Ureter (tissue), 1 donor: ENCODE measurements around the gene DPH5. TPM values are rescaled to one million over a fixed set of nuclear protein-coding genes. Genes with fewer than 3 reads are reported as not detected.
"Not testable (repeated sequence)": the region's sequence is repeated elsewhere in the genome, so short reads cannot be mapped to it uniquely, and the experiment has no call there.

Source experiments
- DNase-seq: peaks from one replicate; pipeline ENCODE4 v3.0.0-alpha.2; 2020; ENCODE audit warnings: low spot score
- total RNA-seq: library from RNA; stranded (reverse); gene quantifications from one replicate; pipeline ENCODE4 v1.2.4, GENCODE V29; 2023
- donor health status: DM: yes; HTN: yes; CAD: no.

DPH5 gene
- total RNA-seq, 1 donor from 2014 or later: 31.7 TPM

DNA sequence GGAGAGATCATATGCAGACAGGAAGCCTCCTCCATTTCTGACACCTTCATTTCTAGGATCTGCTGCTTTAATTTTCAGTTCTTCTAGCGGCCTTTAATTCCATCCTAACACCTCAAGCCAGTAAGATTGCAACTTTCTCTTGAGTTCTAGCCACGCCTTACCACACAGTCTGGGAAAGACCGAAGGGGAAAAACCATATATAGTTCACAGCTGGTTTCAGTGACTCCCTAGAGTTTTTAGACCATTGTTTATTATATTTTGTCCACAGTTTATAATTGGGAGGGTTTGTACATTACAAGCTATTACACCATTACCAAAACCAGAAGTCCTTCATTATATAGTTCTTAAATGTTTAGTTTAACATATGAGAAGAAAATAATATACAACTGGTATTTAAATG, 37.5 kb downstream of the DPH5 start:
- no peak for DNase-seq

DNA sequence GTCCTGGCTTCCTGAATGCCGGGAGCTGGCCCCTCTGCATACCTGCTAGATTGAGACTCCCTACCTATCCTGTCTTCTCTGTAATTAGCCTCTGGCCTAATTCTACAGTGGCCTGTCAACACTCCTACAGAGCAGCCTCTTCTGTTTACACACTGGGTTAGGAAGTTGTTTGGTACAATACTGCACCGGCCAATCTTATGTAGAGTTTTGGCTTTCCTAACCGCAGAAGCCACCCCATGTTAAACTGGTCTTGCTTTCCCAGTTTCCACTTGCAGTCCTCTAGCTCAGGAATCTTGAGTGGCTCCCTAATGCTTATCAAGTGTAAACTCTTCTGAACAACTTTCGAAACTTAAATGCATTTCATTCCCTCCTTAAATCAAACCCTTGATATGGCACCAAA, 42.8 kb downstream of the DPH5 start:
- no peak for DNase-seq

DNA sequence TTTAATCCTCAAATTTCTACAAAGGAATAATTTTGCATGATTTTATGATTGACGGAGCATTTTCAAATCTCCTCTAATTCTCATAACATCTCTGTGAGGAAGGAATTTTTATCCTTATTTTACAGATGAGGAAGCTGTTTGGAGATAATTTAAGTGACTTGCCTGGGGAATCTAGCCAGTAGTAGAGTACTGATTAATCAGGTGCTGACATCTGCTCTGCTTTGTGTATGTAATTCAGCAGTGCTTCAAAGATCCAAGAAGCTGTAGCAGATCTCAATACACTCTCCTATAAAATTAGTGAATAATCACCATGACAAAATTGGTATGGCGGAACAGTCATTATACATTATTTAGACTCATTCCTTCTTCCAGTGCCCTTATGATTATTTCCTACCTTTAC, 46.0 kb downstream of the DPH5 start:
- no peak for DNase-seq

DNA sequence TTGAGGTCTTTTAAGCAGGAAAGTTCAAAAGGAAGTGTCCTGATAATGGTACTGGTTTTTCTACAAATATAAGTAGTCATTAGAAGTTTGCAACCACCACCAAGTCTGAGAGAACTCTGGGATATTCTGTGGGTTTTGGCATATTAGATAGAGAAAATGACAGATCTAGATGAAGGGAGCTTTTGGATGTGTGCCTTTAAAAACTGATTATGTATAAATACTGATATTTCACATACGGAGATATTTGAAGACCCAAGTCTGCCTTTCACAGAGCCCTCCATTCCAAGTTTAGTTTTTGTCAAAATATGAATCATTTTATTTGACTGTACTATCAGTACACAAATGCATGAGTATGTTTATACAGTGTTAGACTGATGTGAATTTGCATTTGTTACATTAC, 48.6 kb downstream of the DPH5 start:
- DNase-seq: no peak

DNA sequence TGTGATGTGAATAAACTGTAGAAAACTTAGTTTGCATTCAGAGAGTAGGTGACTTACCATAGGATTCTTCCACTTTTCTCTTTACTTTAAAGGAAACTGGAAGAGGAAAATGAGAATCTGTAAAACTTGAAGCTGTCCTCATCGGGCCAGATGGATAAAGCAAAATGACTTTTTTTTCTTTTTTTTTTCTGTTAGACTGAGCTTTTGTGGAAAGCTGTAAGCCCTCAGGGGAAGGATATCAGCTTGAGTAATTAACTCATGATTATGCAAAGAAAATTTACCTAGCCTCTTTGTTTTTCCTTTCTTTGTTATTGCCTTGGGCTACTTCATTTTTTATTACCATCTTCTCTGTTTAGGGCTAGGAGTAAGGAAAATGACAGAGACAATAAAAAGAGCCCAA, 53.4 kb downstream of the DPH5 start:
- no peak for DNase-seq

DNA sequence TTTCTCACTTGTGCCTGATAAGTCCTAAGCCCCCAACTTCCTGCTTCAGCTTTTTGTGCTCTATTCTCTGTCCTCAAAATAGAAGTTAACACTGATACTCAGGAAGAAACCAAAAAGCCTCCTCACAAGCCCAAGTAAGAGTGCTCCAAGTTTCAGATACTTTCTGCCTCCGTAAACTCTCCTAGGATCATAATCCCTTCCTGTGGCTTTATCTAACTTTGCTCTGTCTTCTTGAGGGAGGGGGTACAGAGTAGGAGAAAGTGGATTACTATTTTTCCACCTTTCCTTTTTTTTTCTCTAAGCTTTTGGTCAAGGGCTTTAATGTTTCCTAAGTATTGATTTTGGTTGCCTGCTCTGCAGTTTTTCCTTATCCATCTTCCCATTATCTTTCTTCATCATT, 54.6 kb downstream of the DPH5 start:
- DNase-seq: no peak

DNA sequence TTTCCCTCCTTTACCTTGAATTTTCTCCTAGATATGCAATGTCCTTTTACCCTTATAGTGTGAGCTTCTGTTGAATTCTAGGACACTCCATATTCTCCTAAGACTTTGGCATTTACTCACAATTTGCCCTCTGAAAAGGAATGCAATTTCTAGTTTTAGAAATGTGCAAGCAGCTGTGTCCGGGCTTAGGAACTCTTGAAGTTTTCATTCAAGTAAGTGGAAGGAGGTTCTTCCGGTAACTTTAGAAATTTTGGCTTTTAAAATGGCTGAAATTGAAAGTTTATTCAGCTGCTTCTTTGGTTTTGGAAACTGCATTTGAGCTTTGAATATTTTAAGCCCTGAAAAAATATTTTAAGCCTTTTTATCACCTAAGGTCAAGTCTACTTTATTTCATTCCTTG, 56.3 kb downstream of the DPH5 start:
- no peak for DNase-seq

DNA sequence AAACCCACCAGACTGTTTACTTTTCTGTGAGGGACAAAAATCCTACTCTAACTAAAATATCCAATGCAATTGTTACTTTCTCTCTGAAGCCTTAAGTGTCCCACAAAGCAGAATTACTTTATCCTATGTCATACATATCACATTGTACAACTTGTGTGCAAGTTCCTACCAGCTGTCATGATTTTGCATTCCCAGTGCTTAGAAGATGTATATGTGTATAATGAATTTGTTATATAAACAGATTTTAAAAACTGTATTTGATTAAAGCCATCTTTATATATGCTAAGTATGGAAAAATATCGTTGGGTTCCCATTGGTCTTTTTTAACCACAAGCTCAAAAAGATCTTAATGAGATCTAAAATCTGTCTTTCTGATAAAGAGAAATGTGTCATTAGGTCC, 57.0 kb downstream of the DPH5 start:
- DNase-seq: no peak

DNA sequence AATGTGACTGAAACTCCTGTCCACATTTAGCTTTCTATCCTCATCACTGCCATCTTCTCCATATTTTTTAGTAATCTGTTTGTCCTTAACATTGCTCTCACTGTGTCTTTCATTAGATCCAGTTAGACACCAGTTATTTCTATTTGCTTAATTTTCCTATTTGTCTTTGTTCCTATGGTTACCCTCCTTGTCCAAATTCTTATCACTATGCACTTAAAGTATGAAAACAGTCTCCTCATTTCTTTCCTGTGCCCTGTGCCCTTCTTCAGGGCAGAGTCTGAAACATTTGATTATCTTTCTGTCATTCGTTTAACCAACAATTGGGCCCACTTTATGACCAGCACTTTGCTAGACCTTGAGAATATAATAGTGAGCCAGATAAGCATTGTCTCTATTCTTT, 65.5 kb downstream of the DPH5 start:
- DNase-seq: no peak

DNA sequence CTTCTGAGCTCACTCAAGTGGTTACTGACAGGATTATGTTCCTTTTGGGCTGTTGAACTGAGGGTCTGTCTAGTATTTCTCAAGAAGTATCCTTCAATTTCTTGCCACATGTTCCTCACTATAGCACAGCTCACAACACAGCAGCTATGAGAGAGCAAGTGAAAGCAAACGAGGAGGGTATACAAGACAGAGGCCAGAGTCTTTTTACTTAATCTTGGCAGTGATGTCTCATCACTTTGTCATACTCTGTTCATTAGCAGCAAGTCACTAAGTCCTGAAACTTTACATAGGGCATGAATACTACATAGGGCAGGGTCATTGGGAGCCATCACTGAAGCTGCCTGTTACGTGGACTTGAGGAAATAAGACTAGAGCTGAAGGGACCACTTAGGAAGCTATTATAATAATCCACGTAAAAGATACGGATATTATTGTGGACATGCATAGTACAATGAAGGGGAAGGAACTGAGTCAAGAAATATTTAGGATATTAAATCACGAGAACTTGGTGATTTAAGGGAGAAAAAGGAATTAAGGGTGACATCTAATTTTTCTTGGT, 66.0 kb downstream of the DPH5 start:
- no peak for DNase-seq

DNA sequence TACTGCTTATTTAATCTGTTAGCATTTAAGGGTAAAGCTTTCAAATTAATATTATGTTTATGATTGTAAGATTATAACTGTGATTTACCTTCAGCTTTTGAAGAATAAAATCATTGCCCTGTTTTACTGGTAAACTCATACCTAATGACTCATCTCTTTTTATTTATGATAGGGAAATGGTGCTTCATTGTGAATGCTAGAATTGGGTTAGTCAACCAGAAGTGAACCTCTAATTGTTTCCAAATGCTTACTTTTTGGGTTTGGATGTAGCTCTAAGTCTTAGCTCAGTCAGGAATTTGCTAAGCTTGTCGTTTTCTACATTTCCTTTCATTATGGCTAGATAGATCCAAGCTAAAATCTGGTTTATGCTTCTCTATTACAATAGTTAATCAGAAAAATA, 70.3 kb downstream of the DPH5 start:
- no peak for DNase-seq

DNA sequence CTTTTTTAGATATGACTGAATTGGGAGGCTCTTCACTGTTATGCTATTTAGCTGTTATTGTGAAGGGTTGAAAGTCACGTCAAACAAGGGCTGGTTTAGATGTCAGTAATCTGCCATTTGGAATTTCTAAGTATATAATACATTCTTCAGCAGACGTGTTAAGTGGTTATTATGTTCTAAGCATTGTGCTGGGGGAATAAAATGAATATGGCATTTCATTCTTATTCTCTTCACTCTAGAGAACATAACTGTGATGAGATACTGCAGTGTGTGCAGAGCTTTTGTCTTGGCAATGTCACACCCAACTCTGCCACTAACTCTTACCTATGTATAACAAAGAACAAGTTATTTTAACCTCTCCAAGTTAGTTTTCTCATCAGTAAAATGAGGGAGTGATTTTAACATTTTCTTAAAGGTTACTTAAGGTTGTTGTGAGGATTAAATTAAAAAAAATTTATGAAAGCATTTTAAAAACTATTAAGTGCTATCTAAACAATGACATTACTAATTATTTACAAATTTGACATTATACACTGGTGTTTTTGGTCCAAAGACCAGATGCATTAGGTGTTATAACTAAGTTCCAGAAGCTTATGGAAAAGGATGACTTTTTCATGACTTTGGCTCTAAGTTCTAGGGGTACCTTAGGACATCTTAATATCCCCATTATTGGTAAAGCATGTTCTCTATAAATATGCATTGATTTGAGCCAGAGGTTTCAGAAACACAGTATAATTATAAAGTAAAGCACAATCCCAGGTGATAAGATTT, 71.4 kb downstream of the DPH5 start:
- no peak for DNase-seq

DNA sequence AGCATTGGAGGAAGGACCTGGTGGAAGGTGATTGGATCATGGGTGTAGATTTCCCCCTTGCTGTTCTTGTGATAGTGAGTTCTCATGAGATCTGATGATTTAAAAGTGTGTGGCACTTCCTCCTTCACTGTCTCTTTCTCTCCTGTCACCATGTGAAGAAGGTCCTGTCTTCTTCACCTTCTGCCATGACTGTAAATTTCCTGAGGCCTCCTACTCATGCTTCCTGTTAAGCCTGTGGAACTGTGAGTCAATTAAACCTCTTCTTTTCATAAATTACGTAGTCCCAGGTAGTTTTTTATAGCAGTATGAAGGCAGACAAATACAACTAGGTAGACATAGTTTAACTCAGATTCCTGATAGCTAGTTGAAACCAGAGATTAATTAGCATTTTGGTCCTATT, 72.6 kb downstream of the DPH5 start:
- DNase-seq: not testable (repeated sequence)

DNA sequence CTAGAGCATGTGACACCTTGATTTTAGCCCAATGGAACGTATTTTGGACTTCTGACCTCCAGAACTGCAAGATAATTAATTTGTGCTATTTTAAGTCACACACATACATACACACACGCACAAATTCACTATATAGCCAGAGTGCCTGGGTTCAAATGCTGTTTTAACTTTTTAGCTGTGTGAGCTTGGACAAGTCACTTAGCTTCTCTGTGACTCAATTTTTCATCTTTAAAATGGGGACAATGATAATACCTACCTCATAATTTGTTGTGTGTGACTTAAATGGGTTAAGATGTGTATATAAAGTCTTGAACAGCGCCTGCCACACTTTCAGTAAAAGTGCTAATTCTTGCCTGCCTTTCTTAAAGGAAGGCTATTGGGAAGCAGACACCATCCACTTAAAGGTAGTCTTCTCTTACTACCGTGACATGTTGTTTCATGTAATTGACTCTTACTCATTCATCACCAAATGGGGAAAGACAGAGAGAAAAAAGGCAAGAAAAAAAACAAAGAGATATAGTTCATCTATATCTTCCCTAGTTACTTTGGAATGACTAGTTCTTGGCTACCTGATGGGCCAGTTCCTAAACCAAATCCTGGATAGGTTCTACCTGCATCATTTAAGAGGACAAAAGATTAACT, 73.4 kb downstream of the DPH5 start:
- no peak for DNase-seq

DNA sequence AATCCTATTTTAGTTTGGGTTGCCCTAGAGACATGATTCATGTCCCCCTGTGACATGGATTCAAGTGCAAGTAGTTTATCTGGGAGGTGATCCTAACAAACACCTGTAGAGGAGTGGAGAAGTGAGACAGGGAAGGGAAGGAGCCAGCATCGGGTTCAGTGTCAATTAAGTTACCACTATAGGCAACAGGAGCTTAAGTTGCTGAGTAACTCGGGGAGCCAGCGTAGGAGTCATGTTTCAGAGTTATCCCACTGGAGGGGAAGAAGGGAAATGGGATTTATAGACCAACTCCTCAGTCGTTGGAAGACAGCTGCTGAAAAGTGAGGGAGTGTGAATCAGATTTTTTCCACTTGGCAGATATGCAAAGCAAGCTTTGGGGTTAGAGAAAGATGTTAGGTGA, 74.8 kb downstream of the DPH5 start:
- DNase-seq: no peak

DNA sequence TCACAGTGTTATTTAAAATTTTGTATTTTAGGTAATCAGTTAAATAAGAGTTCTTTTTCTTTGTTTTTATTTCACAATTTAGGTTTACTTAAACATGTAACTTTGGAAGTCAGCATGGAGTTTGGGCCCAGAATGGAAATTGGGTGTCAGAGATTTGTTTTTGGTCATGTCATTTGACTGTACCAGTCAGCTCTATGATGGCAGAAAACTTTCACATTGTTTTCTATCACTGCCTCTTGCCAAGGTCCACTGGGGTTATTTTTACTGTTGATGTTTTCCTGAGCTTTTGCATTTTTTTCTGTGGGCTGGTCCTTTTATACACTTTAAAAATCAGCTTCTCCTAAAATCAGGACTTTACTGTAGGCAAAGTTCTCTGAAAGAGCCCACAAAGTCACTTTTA, 75.2 kb downstream of the DPH5 start:
- no peak for DNase-seq

DNA sequence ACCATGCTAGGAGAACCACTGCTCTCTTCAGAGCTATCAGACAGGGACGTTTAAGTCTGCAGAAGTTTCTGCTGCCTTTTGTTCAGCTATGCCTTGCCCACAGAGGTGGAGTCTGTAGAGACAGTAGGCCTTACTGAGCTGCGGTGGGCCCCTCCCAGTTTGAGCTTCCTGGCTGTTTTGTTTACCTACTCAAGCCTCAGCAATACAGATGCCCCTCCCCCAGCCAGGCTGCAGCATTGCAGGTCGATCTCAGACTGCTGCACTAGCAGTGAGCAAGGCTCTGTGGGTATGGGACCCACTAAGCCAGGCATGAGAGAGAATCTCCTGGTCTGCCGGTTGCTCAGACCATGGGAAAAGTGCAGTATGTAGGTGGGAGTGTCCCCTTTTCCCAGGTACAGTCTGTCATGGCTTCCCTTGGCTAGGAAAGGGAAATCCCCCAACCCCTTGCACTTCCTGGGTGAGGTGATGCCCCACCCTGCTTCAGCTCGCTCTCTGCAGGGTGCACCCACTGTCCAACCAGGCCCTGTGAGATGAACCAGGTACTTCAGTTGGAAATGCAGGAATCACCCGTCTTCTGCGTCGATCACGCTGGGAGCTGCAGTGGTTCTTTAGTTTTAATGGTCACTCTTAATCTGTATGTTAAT, 75.9 kb downstream of the DPH5 start:
- DNase-seq: peak; percentile 81

DNA sequence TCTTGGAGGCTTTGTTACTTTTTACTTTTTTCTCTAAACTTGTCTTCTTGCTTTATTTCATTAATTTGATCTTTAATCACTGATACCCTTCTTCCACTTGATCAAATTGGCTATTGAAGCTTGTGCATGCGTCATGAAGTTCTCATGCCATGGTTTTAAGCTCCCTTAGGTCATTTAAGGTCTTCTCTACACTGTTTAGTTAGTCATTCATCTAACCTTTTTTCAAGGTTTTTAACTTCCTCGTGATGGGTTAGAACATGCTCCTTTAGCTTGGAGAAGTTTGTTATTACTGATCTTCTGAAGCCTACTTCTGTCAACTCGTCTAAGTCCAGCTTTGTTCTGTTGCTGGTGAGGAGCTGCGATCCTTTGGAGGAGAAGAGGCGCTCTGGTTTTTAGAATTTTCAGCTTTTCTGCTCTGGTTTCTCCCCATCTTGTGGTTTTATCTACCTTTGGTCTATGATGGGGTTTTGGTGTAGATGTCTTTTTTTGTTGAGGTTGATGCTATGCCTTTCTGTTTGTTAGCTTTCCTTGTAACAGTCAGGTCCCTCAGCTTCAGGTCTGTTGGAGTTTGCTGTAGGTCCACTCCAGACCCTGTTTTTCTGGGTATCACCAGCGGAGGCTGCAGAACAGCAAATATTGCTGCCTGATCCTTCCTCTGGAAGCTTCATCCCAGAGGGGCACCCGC, 76.7 kb downstream of the DPH5 start:
- not testable (repeated sequence) for DNase-seq

DNA sequence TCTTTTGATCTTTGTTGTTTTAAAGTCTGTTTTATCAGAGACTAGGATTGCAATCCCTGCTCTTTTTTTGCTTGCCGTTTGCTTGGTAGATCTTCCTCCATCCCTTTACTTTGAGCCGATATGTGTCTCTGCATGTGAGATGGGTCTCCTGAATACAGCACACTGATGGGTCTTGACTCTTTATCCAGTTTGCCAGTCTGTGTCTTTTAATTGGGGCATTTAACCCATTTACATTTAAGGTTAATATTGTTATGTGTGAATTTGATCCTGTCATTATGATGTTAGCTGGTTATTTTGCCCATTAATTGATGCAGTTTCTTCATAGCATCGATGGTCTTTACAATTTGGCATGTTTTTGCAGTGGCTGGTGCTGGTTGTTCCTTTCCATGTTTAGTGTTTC, 77.8 kb downstream of the DPH5 start:
- DNase-seq: not testable (repeated sequence)

DNA sequence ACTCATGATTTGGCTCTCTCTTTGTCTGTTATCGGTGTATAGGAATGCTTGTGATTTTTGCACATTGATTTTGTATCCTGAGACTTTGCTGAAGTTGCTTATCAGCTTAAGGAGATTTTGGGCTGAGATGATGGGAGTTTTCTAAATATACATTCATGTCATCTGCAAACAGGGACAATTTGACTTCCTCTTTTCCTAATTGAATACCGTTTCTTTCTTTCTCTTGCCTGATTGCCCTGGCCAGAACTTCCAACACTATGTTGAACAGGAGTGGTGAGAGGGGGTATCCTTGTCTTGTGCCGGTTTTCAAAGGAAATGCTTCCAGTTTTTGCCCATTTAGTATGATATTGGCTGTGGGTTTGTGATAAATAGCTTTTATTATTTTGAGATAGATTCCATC, 79.5 kb downstream of the DPH5 start:
- not testable (repeated sequence) for DNase-seq

DNA sequence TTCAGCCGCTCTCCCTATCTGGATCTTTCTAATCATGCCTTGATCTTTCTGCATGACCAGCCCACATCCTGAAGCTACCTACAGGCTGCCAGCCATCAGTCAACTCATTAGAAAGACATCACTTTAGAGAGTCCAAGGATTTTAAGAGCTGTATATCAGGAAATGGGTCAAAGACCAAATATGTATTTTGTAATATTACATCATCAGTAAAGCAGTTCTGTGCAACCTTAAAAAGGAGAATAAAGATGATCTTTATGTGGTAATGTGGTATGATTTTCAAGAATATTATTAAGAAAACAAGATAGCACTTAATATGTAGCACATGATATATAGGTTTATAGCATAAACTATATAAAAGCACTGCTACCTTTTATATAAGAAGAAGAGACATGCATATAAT, 82.1 kb downstream of the DPH5 start:
- no peak for DNase-seq

DNA sequence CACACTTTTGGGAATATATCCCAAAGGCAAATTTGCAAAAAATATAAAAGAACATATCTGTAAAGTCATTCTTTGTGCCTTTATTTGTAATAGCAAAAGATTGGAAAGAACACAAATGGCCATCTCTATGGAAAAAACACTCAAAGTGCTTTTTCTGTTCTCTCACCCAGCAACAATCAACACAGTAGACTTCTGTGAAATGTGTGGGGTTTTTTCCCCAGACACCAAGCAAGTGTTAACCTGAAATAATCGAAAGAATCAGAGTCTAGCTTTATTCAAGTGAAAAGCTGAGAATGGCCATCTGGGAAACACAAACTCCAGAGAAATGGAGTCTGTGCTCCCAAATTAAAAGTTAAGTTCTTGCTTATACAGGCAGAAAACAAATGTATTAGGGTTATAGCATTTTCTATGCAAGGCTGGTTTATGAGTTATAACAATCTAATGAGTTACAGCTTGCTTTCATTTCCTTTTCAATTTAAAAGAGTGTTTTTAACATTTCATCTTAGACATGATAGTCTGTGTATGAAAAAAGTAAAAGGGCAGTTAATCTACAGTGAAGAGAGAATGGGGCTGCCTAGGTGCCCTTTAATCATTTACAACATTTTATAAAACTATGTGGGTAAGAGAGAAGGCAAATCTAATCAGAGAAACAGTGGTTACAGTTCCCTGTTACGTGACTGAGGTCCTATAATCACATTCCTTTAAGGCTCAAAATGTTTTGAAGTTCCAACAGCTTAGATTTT, 83.1 kb downstream of the DPH5 start:
- DNase-seq: no peak
